IMR-90 (cell line): Measurements from ENCODE around the gene RBBP6. TPM values are rescaled to one million over a fixed set of nuclear protein-coding genes. Genes with fewer than 3 reads are reported as not detected.

Experiments used
- ATAC-seq: fragments of 200-7000 bp; cut with Tn5 transposase; 2 replicates; pipeline ENCODE4 v1.9.1; 2020; ENCODE audit warnings: low read depth, mild to moderate bottlenecking, moderate library complexity
- BruUV-seq: library from RNA; stranded (reverse); fragments of 400-500 nt; replicated peaks from 2 replicates; lab custom pipeline; 2021; lab: Mats Ljungman, UMichigan
- CTCF ChIA-PET: fragments of 300-600 bp; formaldehyde crosslinking; extraction: SDS; loops from one replicate; lab custom pipeline; 2021; ENCODE audit warnings: antibody characterized with exemption; lab: Yijun Ruan, JAX
- POLR2A ChIA-PET: fragments of 300-600 bp; sonication (Branson Sonifier 250); formaldehyde crosslinking; loops from one replicate; lab custom pipeline; 2022; ENCODE audit warnings: antibody characterized with exemption; ENCODE audit not compliant: unreplicated experiment; lab: Charles Lee
- DNase-seq: peaks from one replicate; pipeline ENCODE4 v3.0.0; 2013
- H2AFZ ChIP-seq: replicated peaks from 2 replicates; pipeline ENCODE3; 2013; ENCODE audit warnings: low read length, mild to moderate bottlenecking; ENCODE audit not compliant: poor library complexity
- H2AK5ac ChIP-seq: 2 replicates; pipeline ENCODE4 v1.6.1; 2013; ENCODE audit warnings: low read depth, low read length, inconsistent platforms
- H2AK9ac ChIP-seq: replicated peaks from 2 replicates; pipeline ENCODE3; 2013; ENCODE audit warnings: mild to moderate bottlenecking, low read depth, low read length, moderate library complexity; ENCODE audit not compliant: poor library complexity
- H2BK120ac ChIP-seq: 2 replicates; pipeline ENCODE4 v1.6.1; 2013; ENCODE audit warnings: low read depth, low read length, inconsistent platforms
- H2BK15ac ChIP-seq: 3 replicates; pipeline ENCODE4 v1.6.1; 2013; ENCODE audit warnings: low read depth, low read length, inconsistent platforms
- H2BK20ac ChIP-seq: 2 replicates; pipeline ENCODE4 v1.6.1; 2013; ENCODE audit warnings: low read depth, mild to moderate bottlenecking, inconsistent platforms, low read length, moderate library complexity
- H2BK5ac ChIP-seq: 2 replicates; pipeline ENCODE4 v1.6.1; 2013; ENCODE audit warnings: mild to moderate bottlenecking, low read depth, low read length, inconsistent platforms; ENCODE audit not compliant: poor library complexity, severe bottlenecking
- H3K14ac ChIP-seq: replicated peaks from 2 replicates; pipeline ENCODE4 v1.6.1; 2013; ENCODE audit warnings: low read depth, low read length, inconsistent platforms
- H3K18ac ChIP-seq: 2 replicates; pipeline ENCODE4 v1.6.1; 2013; ENCODE audit warnings: low read depth, low read length, control low read depth
- H3K23ac ChIP-seq: 2 replicates; pipeline ENCODE4 v1.6.1; 2013; ENCODE audit warnings: low read depth, low read length, inconsistent platforms
- H3K27ac ChIP-seq: 2 replicates; pipeline ENCODE4 v1.5.1; 2013; ENCODE audit warnings: mild to moderate bottlenecking, control low read depth, low read length; ENCODE audit not compliant: insufficient read depth
- H3K27me3 ChIP-seq: 2 replicates; pipeline ENCODE4 v1.6.1; 2013; ENCODE audit warnings: low read length; ENCODE audit not compliant: control insufficient read depth, insufficient read depth
- H3K36me3 ChIP-seq: 2 replicates; pipeline ENCODE4 v1.6.1; 2013; ENCODE audit warnings: low read length, mixed read lengths; ENCODE audit not compliant: control insufficient read depth, insufficient read depth
- H3K4ac ChIP-seq: 2 replicates; pipeline ENCODE4 v1.6.1; 2013; ENCODE audit warnings: low read depth, low read length, inconsistent platforms
- H3K4me1 ChIP-seq: 2 replicates; pipeline ENCODE4 v1.6.1; 2013; ENCODE audit warnings: low read length, mixed read lengths; ENCODE audit not compliant: control insufficient read depth, insufficient read depth
- H3K4me2 ChIP-seq: 2 replicates; pipeline ENCODE4 v1.6.1; 2013; ENCODE audit warnings: low read depth, mild to moderate bottlenecking, control low read depth, low read length, moderate library complexity
- H3K4me3 ChIP-seq: 2 replicates; pipeline ENCODE4 v1.5.1; 2013; ENCODE audit warnings: low read depth, mild to moderate bottlenecking, control low read depth, low read length, moderate library complexity; ENCODE audit not compliant: insufficient read depth
- H3K56ac ChIP-seq: 2 replicates; pipeline ENCODE4 v1.6.1; 2013; ENCODE audit warnings: low read length, inconsistent platforms; ENCODE audit not compliant: insufficient read depth; ENCODE audit errors: extremely low read depth
- H3K79me1 ChIP-seq, 2 experiments: 2 replicates each; pipeline ENCODE4 v1.6.1; 2013; ENCODE audit warnings: low read length in 2 of 2, inconsistent platforms in 1 of 2, low read depth in 1 of 2
- H3K9ac ChIP-seq: 2 replicates; pipeline ENCODE4 v1.6.1; 2013; ENCODE audit warnings: low read depth, low read length, control low read depth
- H3K9me1 ChIP-seq: 2 replicates; pipeline ENCODE4 v1.6.1; 2013; ENCODE audit warnings: low read length, inconsistent platforms; ENCODE audit not compliant: insufficient read depth
- H3K9me3 ChIP-seq: 2 replicates; pipeline ENCODE4 v1.6.1; 2013; ENCODE audit warnings: low read length; ENCODE audit not compliant: control insufficient read depth, insufficient read depth
- H4K20me1 ChIP-seq: 2 replicates; pipeline ENCODE4 v1.6.1; 2013; ENCODE audit warnings: low read length, inconsistent platforms; ENCODE audit not compliant: insufficient read depth
- H4K5ac ChIP-seq: 2 replicates; pipeline ENCODE4 v1.6.1; 2013; ENCODE audit warnings: mild to moderate bottlenecking, low read depth, low read length, control low read depth
- H4K8ac ChIP-seq, 2 experiments: 2 replicates each; pipeline ENCODE4 v1.6.1; 2013; ENCODE audit warnings: low read depth in 2 of 2, low read length in 2 of 2, control low read depth in 1 of 2, inconsistent platforms in 1 of 2
- H4K91ac ChIP-seq: 2 replicates; pipeline ENCODE4 v1.6.1; 2013; ENCODE audit warnings: low read depth, low read length, inconsistent platforms; ENCODE audit not compliant: insufficient read depth
- BHLHE40 ChIP-seq: fragments of 150-350 bp; IDR thresholded peaks from 2 replicates; pipeline ENCODE4 v1.6.1; 2016; ENCODE audit warnings: mild to moderate bottlenecking, low read depth, low read length
- CEBPB ChIP-seq: IDR thresholded peaks from 2 replicates; pipeline ENCODE4 v1.6.1; 2012; ENCODE audit warnings: low read depth, low read length, improper control_type of control experiment
- CTCF ChIP-seq: conservative IDR thresholded peaks from 2 replicates; pipeline ENCODE4 v1.5.1; 2012; ENCODE audit warnings: mild to moderate bottlenecking, low read depth, low read length, improper control_type of control experiment
- FOS ChIP-seq: fragments of 150-350 bp; IDR thresholded peaks from 2 replicates; pipeline ENCODE4 v1.6.1; 2016; ENCODE audit warnings: low read depth, low read length
- MAZ ChIP-seq: IDR thresholded peaks from 2 replicates; pipeline ENCODE4 v1.6.1; 2012; ENCODE audit warnings: low read depth, mild to moderate bottlenecking, low read length, improper control_type of control experiment, moderate library complexity, borderline replicate concordance
- RAD21 ChIP-seq: IDR thresholded peaks from 2 replicates; pipeline ENCODE4 v1.6.1; 2012; ENCODE audit warnings: low read length, improper control_type of control experiment
- RCOR1 ChIP-seq: IDR thresholded peaks from 2 replicates; pipeline ENCODE4 v1.6.1; 2012; ENCODE audit warnings: mild to moderate bottlenecking, low read length, improper control_type of control experiment; ENCODE audit not compliant: insufficient replicate concordance
- RFX5 ChIP-seq: IDR thresholded peaks from 2 replicates; pipeline ENCODE4 v1.8.0; 2012; ENCODE audit warnings: low read depth, mild to moderate bottlenecking, low read length, moderate library complexity
- SMC3 ChIP-seq: fragments of 150-350 bp; IDR thresholded peaks from 2 replicates; pipeline ENCODE4 v1.6.1; 2016; ENCODE audit warnings: low read depth, mild to moderate bottlenecking, antibody characterized with exemption, low read length, moderate library complexity
- WGBS, 2 experiments: methylation state at CpG; one replicate each; pipeline versions ENCODE4 v1.1.5 to v1.1.7; 2013; ENCODE audit warnings: missing lambda C conversion rate in 2 of 2; ENCODE audit not compliant: insufficient read length in 1 of 2; ENCODE audit errors: extremely low coverage in 2 of 2; 5-methylcytosine and 5-hydroxymethylcytosine counted together
- dilution Hi-C: fragments of 300-500 bp; cut with HindIII; formaldehyde crosslinking; loops from one replicate; pipeline ENCODE4 v1.14.3; 2018; ENCODE audit warnings: low sequenced_read_pairs; ENCODE audit not compliant: unreplicated experiment
- in situ Hi-C: fragments of 300-500 bp; cut with MboI; formaldehyde crosslinking; loops from 3 replicates; pipeline ENCODE4 v1.14.3; 2019; ENCODE audit warnings: low sequenced_read_pairs, inconsistent platforms, mixed read lengths
- intact Hi-C: fragments of 100-400 bp; cut with micrococcal nuclease; formaldehyde crosslinking; loops from 2 replicates; pipeline ENCODE4 v1.10.0; 2022
- polyA plus RNA-seq, 3 experiments: library from polyadenylated mRNA; depleted of rRNA; stranded (reverse); fragments of >200 nt; gene quantifications; 2 replicates each; pipeline ENCODE4 v1.2.3, GENCODE V29; 2012; ENCODE audit warnings: low replicate concordance in 1 of 3
- total RNA-seq: library from RNA; depleted of rRNA; stranded (reverse); fragments of >200 nt; gene quantifications from 2 replicates; pipeline ENCODE4 v1.2.3, GENCODE V29; 2012

RBBP6 gene
- total and polyA plus RNA-seq, 2 of the 4 experiments (the other 2 are of a cell fraction): 7.2 to 17.8 TPM

GRCh38 chr16:24504472-24505345 is 34.7 kb upstream of the RBBP6 start:
- Histone ChIP-seq H4K91ac (no peak overlapping the region), H4K20me1 (no peaks in the 10 kb centered on the region), H3K27me3 (peaks cover 3% of the 10 kb centered on the region; the same call in 1 of the 2 replicates), H3K14ac (no peak overlapping the region), H3K9ac (no peak overlapping the region), H4K8ac (no peak overlapping the region), H3K4me1 (no peaks in the 10 kb centered on the region), H3K36me3 (no peaks in the 10 kb centered on the region), H2BK5ac (no peak overlapping the region), H2AK5ac (no peak overlapping the region), H3K23ac (no peak overlapping the region), H4K5ac (no peak overlapping the region), H3K18ac (no peak overlapping the region), H3K27ac (no peak overlapping the region), H3K4me3 (no peak overlapping the region), H2BK20ac (no peak overlapping the region), H3K56ac (no peak overlapping the region; the same call in 1 of the 2 replicates), H2AK9ac (no peak overlapping the region), H3K4me2 (no peak overlapping the region), H3K4ac (no peak overlapping the region), H2AFZ (peak overlapping the region; percentile 35), H3K79me1 (no peaks in the 10 kb centered on the region), H3K9me1 (no peaks in the 10 kb centered on the region), H2BK15ac (no peak overlapping the region), H3K9me3 (no peaks in the 10 kb centered on the region), H2BK120ac (no peak overlapping the region)
- dilution Hi-C loops (no loop called here), in situ Hi-C loops (loop anchor here (5.0 to 25.0 kb wide), 3 partner anchors 462 to 817 kb away; partner anchors contain the start of gene PLK1), intact Hi-C loops (loop anchor here (1.0 to 10.0 kb wide), 4 partner anchors 433 to 840 kb away; no protein-coding TSS in a partner anchor)
- TF ChIP-seq RAD21 (peak; percentile 77), FOS (no peak), CTCF (peak; percentile 82), RCOR1 (no peak), BHLHE40 (no peak), SMC3 (peak; percentile 62), RFX5 (no peak), MAZ (no peak), CEBPB (no peak)
- ChIA-PET CTCF (interaction anchor here (0.5 to 1.8 kb wide), 13 partner anchors 10 to 707 kb away, joined by 3 to 12 read pairs (median 4); no protein-coding TSS in a partner anchor), POLR2A (no interaction called here)
- peak; percentile 92 for ATAC-seq
- WGBS, 2 experiments: 13% methylated on average over 6 of the region's 18 CpGs; no CpG with 5 or more reads in 1 of the 2 experiments
- no TSS peak for BruUV-seq
- peak; percentile 50 for DNase-seq
